DND-41 (cell line): Measurements from ENCODE around the gene THSD4.

Source experiments
- EZH2 ChIP-seq: IDR thresholded peaks from 3 replicates; pipeline ENCODE4 v1.6.1; 2012; ENCODE audit warnings: borderline replicate concordance, low read depth, mild to moderate bottlenecking, moderate library complexity, low read length, inconsistent platforms; ENCODE audit not compliant: severe bottlenecking
- TF ChIP-seq, protein P1 (sequence below): IDR thresholded peaks from 2 replicates; pipeline ENCODE4 v1.5.1; 2012; ENCODE audit warnings: borderline replicate concordance, low read length, moderate library complexity, mild to moderate bottlenecking; ENCODE audit not compliant: poor library complexity, severe bottlenecking; ENCODE audit errors: extremely low read depth

DNA sequence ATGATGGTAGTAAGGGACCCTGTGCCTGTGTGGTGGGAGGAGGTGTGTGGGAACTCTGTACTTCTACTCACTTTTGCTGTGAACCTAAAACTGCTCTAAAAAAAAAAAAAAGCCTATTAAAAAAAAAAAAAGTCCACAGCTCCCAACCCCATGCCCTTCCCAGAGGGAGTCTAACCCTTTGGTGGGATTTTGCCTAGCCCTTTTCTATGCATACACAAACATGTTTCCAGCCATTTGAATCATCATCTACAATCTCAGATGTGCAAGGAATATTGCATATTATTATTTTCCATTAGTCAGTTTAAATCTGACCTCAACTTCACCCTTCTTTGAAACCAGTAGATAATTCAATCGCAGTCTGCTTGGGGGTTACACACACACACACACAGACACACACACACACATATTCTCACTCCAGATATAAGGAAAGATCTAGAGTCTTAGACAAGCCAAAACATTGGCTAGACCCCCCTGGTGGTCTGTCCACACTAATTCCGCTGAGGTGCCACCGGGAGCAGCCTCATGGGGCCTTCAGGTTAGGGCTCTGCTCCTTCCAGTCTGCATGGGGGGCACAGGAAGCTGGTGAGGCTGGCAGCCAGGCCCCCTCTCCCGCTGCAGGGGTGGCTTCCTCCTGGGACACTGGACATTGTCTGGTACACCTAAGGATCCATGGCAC, 619.6 kb downstream of the THSD4 start:
- TF ChIP-seq, protein P1, sequence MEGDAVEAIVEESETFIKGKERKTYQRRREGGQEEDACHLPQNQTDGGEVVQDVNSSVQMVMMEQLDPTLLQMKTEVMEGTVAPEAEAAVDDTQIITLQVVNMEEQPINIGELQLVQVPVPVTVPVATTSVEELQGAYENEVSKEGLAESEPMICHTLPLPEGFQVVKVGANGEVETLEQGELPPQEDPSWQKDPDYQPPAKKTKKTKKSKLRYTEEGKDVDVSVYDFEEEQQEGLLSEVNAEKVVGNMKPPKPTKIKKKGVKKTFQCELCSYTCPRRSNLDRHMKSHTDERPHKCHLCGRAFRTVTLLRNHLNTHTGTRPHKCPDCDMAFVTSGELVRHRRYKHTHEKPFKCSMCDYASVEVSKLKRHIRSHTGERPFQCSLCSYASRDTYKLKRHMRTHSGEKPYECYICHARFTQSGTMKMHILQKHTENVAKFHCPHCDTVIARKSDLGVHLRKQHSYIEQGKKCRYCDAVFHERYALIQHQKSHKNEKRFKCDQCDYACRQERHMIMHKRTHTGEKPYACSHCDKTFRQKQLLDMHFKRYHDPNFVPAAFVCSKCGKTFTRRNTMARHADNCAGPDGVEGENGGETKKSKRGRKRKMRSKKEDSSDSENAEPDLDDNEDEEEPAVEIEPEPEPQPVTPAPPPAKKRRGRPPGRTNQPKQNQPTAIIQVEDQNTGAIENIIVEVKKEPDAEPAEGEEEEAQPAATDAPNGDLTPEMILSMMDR, result no peak
- TF ChIP-seq EZH2, result no peak
